ENCODE measurements around the gene METTL16.

- no peak for TF ChIP-seq CTCF (IDR thresholded peaks at IDR 0.05)
- TF ChIP-seq POLR2A (IDR thresholded peaks at IDR 0.05), result no peak
Measured at GRCh38 chr17:2551493-2551892, 39.8 kb upstream of the METTL16 start.
